HepG2 (cell line): ENCODE results near the gene HRH2. TPM values are rescaled to one million over a fixed set of nuclear protein-coding genes. Genes with fewer than 3 reads are reported as not detected.

ENCODE experiments used
- ATAC-seq: fragments of 200-7000 bp; cut with Tn5 transposase; 3 replicates; pipeline ENCODE4 v1.9.1; 2020; ENCODE audit warnings: mild to moderate bottlenecking, moderate library complexity
- BruUV-seq: library from RNA; stranded (reverse); fragments of 400-500 nt; replicated peaks from 2 replicates; lab custom pipeline; 2021; lab: Mats Ljungman, UMichigan
- CTCF ChIA-PET: fragments of 300-600 bp; formaldehyde crosslinking; extraction: SDS; loops from one replicate; lab custom pipeline; 2021; ENCODE audit warnings: low total read pairs, inconsistent platforms, low intra/inter-chr PET ratio; lab: Yijun Ruan, JAX
- POLR2A ChIA-PET: fragments of 350-600 bp; sonication (Branson Sonifier 250); formaldehyde crosslinking; loops from one replicate; lab custom pipeline; 2020; ENCODE audit warnings: antibody characterized with exemption, inconsistent platforms; lab: Yijun Ruan, JAX
- DNase-seq: peaks from one replicate; pipeline ENCODE4 v3.0.0-alpha.2; 2015; ENCODE audit warnings: low spot score
- FAIRE-seq: peaks from 3 replicates; lab custom pipeline; 2011; peaks lifted over from hg19 to GRCh38; lab: Jason Lieb, UNC
- H2AFZ ChIP-seq: one replicate; pipeline ENCODE4 v1.6.1; 2011; ENCODE audit warnings: low read length, inconsistent platforms
- H3K27ac ChIP-seq: fragments of 300-600 bp; 3 replicates; pipeline ENCODE4 v1.8.0; 2011; ENCODE audit warnings: mixed run types, mild to moderate bottlenecking, mixed read lengths, low read length, inconsistent platforms; ENCODE audit not compliant: insufficient read depth; ENCODE audit errors: extremely low read length
- H3K27me3 ChIP-seq, 2 experiments: fragments of 200-600 bp in 1 of 2; 2 replicates in 1 of 2; 3 replicates in 1 of 2; pipeline versions ENCODE4 v1.6.0 to v1.8.0; 2011; ENCODE audit warnings: low read length in 2 of 2, mild to moderate bottlenecking in 2 of 2, moderate library complexity in 2 of 2, inconsistent platforms in 1 of 2; ENCODE audit not compliant: insufficient read depth in 2 of 2, control insufficient read depth in 1 of 2
- H3K36me3 ChIP-seq, 2 experiments: fragments of 200-600 bp in 1 of 2; replicated peaks in 1 of 2; 2 replicates in 1 of 2; 3 replicates in 1 of 2; pipeline versions ENCODE4 v1.5.1 to v1.8.0; 2011; ENCODE audit warnings: low read length in 2 of 2, inconsistent platforms in 1 of 2; ENCODE audit not compliant: insufficient read depth in 2 of 2, control insufficient read depth in 1 of 2
- H3K4me1 ChIP-seq: 2 replicates; pipeline ENCODE4 v1.5.1; 2012; ENCODE audit warnings: low read length, inconsistent platforms; ENCODE audit not compliant: insufficient read depth
- H3K4me2 ChIP-seq: 2 replicates; pipeline ENCODE4 v1.6.0; 2011; ENCODE audit warnings: low read depth, low read length, inconsistent platforms
- H3K4me3 ChIP-seq, 3 experiments: fragments of 200-600 bp in 1 of 3; sonication (generic), shearing (Covaris generic) in 1 of 3; replicated peaks in 1 of 3; 2 replicates each; pipeline ENCODE4 v1.5.1; 2011 to 2016; ENCODE audit warnings: low read length in 3 of 3, inconsistent platforms in 2 of 3, low read depth in 2 of 3, mild to moderate bottlenecking in 2 of 3, control low read depth in 1 of 3, mixed read lengths in 1 of 3; ENCODE audit not compliant: insufficient read depth in 1 of 3
- H3K79me2 ChIP-seq: one replicate; pipeline ENCODE4 v1.6.1; 2011; ENCODE audit warnings: low read length, inconsistent platforms; ENCODE audit not compliant: insufficient read depth
- H3K9ac ChIP-seq: 2 replicates; pipeline ENCODE4 v1.6.0; 2011; ENCODE audit warnings: mild to moderate bottlenecking, low read depth, low read length, inconsistent platforms; ENCODE audit not compliant: insufficient read depth
- H3K9me3 ChIP-seq: 2 replicates; pipeline ENCODE4 v1.5.1; 2012; ENCODE audit warnings: mild to moderate bottlenecking, low read length
- H4K20me1 ChIP-seq: 2 replicates; pipeline ENCODE4 v1.6.0; 2011; ENCODE audit warnings: inconsistent platforms, mild to moderate bottlenecking, low read length, moderate library complexity; ENCODE audit not compliant: insufficient read depth
- REL ChIP-seq: sonication (generic); formaldehyde crosslinking; conservative IDR thresholded peaks from 2 replicates; pipeline ENCODE4 v1.8.0; 2022; ENCODE audit warnings: mild to moderate bottlenecking, missing genetic modification reagents, moderate library complexity
- SNAPC4 ChIP-seq: sonication (generic); formaldehyde crosslinking; IDR thresholded peaks from 2 replicates; pipeline ENCODE4 v1.4.0; 2020; ENCODE audit warnings: mild to moderate bottlenecking, missing genetic modification reagents
- ZNF629 ChIP-seq: sonication (generic); formaldehyde crosslinking; conservative IDR thresholded peaks from 2 replicates; pipeline ENCODE4 v1.5.0; 2020; ENCODE audit warnings: missing genetic modification reagents
- WGBS: methylation state at CpG from one replicate; pipeline ENCODE4 v1.1.6; 2017; ENCODE audit warnings: low lambda C conversion rate; 5-methylcytosine and 5-hydroxymethylcytosine counted together
- in situ Hi-C: cut with HindIII; loops from 2 replicates; pipeline ENCODE4 v1.10.0; 2017; ENCODE audit warnings: low pct_unique_long_range_greater_than_20kb; ENCODE audit not compliant: extremely low pct_ligation_motif_present
- intact Hi-C: fragments of 100-400 bp; cut with micrococcal nuclease; formaldehyde crosslinking; loops from one replicate; pipeline ENCODE4 v1.10.0; 2022; ENCODE audit not compliant: unreplicated experiment
- polyA plus RNA-seq, 8 experiments: library from polyadenylated mRNA; depleted of rRNA in 3 of 8; stranded (reverse) in 7 of 8; unstranded in 1 of 8; fragments of >200 nt; fragmentation: Illumina TruSeq in 4 of 8; extraction: Trizol in 4 of 8; gene quantifications; 2 replicates each; pipeline versions ENCODE4 v1.2.1 to v1.2.3, GENCODE V29; 2011 to 2016; ENCODE audit warnings: low read depth in 4 of 8, missing spikeins in 1 of 8, mixed read lengths in 1 of 8; ENCODE audit not compliant: insufficient read depth in 1 of 8
- total RNA-seq, 5 experiments: library from RNA; depleted of rRNA; stranded (reverse); fragments of >200 nt; fragmentation: Illumina TruSeq; extraction: Trizol; gene quantifications; 2 replicates each; pipeline ENCODE4 v1.2.3, GENCODE V29; 2016; ENCODE audit warnings: low read depth in 1 of 5

The HRH2 gene
- total and polyA plus RNA-seq, 2 of the 13 experiments (the other 11 are each of a cell fraction or from before 2014, with no cell fraction given): not detected

DNA sequence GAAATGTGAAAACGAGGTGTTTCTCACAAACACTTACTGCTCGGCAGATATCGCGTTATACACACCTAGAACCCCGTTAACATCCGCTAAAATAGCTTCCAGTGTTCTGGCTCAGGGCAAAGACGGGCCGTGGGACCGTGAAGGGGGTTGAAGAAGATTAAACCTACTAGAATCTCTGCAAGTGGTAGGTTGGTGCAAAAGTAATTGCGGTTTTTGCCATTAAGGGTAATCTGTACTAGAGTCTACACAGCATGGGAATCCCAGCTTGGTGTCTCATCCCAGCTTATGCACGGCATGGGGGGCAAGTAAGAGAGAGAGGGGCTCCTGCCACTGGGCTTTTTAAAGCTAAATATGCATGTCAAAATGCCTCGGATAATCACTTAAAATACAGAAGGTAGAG, 43.9 kb downstream of the HRH2 start:
- Histone ChIP-seq H3K4me2 (no peak overlapping the region), H2AFZ (no peak overlapping the region), H3K27ac (no peak overlapping the region), H3K27me3 (0 out of 5 replicates have a peak, but pooled peaks cover 0 to 9% of the 10 kb centered on the region in 2 experiments), H3K4me3 (no peak overlapping the region), H3K79me2 (no peaks in the 10 kb centered on the region), H3K9ac (no peak overlapping the region), H3K4me1 (peaks cover 13% of the 10 kb centered on the region), H3K9me3 (no peaks in the 10 kb centered on the region), H3K36me3 (no peaks in the 10 kb centered on the region), H4K20me1 (no peaks in the 10 kb centered on the region)
- intact Hi-C loops (no loop called here), in situ Hi-C loops (no loop called here)
- no peak for FAIRE-seq
- 52% methylated on average over 12 of the region's 12 CpGs for WGBS
- ATAC-seq: no peak
- ChIA-PET CTCF (interaction anchor here (2.3 kb wide), 1 partner anchor 751 kb away, joined by 7 read pairs; no protein-coding TSS in a partner anchor), POLR2A (no interaction called here)
- BruUV-seq: no TSS peak
- no peak for DNase-seq
- TF ChIP-seq REL (CRISPR knock-in tag): no peak
- no peak for TF ChIP-seq ZNF629 (CRISPR knock-in tag)
- no peak for TF ChIP-seq SNAPC4 (CRISPR knock-in tag)
